ENCODE measurements around the gene MCL1.

- no peak for TF ChIP-seq SIN3A (IDR thresholded peaks at IDR 0.05; ENCODE audit: borderline replicate concordance, low read depth, low read length)
- no peak for TF ChIP-seq RFXANK (CRISPR knock-in tag; IDR thresholded peaks at IDR 0.05)
- no peak for TF ChIP-seq ZNF263 (CRISPR knock-in tag; IDR thresholded peaks at IDR 0.05)
- no peak for TF ChIP-seq IRF1 (CRISPR knock-in tag; IDR thresholded peaks at IDR 0.05; ENCODE audit: low read depth)
- TF ChIP-seq DNMT1 (CRISPR knock-in tag; IDR thresholded peaks at IDR 0.05): no peak
Measured at GRCh38 chr1:150627826-150628410, 48.5 kb upstream of the MCL1 start.
